HepG2 (cell line): Measurements from ENCODE around the gene AGAP1. TPM values are rescaled to one million over a fixed set of nuclear protein-coding genes. Genes with fewer than 3 reads are reported as not detected.
A peak's percentile ranks its signal among the peaks of the same experiment; 100 is the strongest.

ENCODE experiments used
- BRCA1 ChIP-seq: sonication (generic); formaldehyde crosslinking; IDR thresholded peaks from 2 replicates; pipeline ENCODE4 v1.4.0; 2020; ENCODE audit warnings: missing genetic modification reagents
- DZIP1 ChIP-seq: sonication (generic); formaldehyde crosslinking; IDR thresholded peaks from 2 replicates; pipeline ENCODE4 v1.5.0; 2020; ENCODE audit warnings: mild to moderate bottlenecking, missing genetic modification reagents
- ETV6 ChIP-seq: sonication (generic); formaldehyde crosslinking; conservative IDR thresholded peaks from 2 replicates; pipeline ENCODE4 v1.4.0; 2020; ENCODE audit warnings: missing genetic modification reagents
- IRF2 ChIP-seq: IDR thresholded peaks from 2 replicates; pipeline ENCODE4 v1.6.1; 2018; ENCODE audit warnings: missing genetic modification reagents, missing compliant biosample characterization
- ISL2 ChIP-seq: sonication (generic); formaldehyde crosslinking; IDR thresholded peaks from 2 replicates; pipeline ENCODE4 v1.5.0; 2020; ENCODE audit warnings: missing genetic modification reagents
- KDM2A ChIP-seq: sonication (generic); formaldehyde crosslinking; IDR thresholded peaks from 2 replicates; pipeline ENCODE4 v1.4.0; 2020; ENCODE audit warnings: low read depth, missing genetic modification reagents, borderline replicate concordance
- NCOA2 ChIP-seq: sonication (generic); formaldehyde crosslinking; IDR thresholded peaks from 2 replicates; pipeline ENCODE4 v1.8.0; 2022; ENCODE audit warnings: inconsistent platforms
- NKX3-1 ChIP-seq: sonication (generic); formaldehyde crosslinking; IDR thresholded peaks from 2 replicates; pipeline ENCODE4 v1.5.0; 2020; ENCODE audit warnings: missing genetic modification reagents
- SALL1 ChIP-seq: sonication (generic); formaldehyde crosslinking; IDR thresholded peaks from 2 replicates; pipeline ENCODE4 v1.8.0; 2022; ENCODE audit warnings: mild to moderate bottlenecking, missing genetic modification reagents
- SP1 ChIP-seq, 2 experiments: fragments of 450-650 bp in 1 of 2; sonication (generic) in 1 of 2; formaldehyde crosslinking in 1 of 2; IDR thresholded peaks; 2 replicates each; pipeline versions ENCODE4 v1.4.0 to v1.6.1; 2016 to 2020; ENCODE audit warnings: missing genetic modification reagents in 1 of 2
- ZMYM4 ChIP-seq: sonication (generic); formaldehyde crosslinking; IDR thresholded peaks from 2 replicates; pipeline ENCODE4 v1.8.1; 2023; ENCODE audit warnings: mild to moderate bottlenecking, missing genetic modification reagents
- ZNF225 ChIP-seq: sonication (generic); formaldehyde crosslinking; IDR thresholded peaks from 2 replicates; pipeline ENCODE4 v1.4.0; 2020; ENCODE audit warnings: mild to moderate bottlenecking, missing genetic modification reagents
- ZNF253 ChIP-seq: sonication (generic); formaldehyde crosslinking; IDR thresholded peaks from 2 replicates; pipeline ENCODE4 v1.8.0; 2022; ENCODE audit warnings: mild to moderate bottlenecking, missing genetic modification reagents, borderline replicate concordance
- ZNF260 ChIP-seq: sonication (generic); formaldehyde crosslinking; IDR thresholded peaks from 2 replicates; pipeline ENCODE4 v1.4.0; 2020; ENCODE audit warnings: missing genetic modification reagents, low read depth, mild to moderate bottlenecking, borderline replicate concordance
- ZNF629 ChIP-seq: sonication (generic); formaldehyde crosslinking; conservative IDR thresholded peaks from 2 replicates; pipeline ENCODE4 v1.5.0; 2020; ENCODE audit warnings: missing genetic modification reagents
- polyA plus RNA-seq, 8 experiments: library from polyadenylated mRNA; depleted of rRNA in 3 of 8; stranded (reverse) in 7 of 8; unstranded in 1 of 8; fragments of >200 nt; fragmentation: Illumina TruSeq in 4 of 8; extraction: Trizol in 4 of 8; gene quantifications; 2 replicates each; pipeline versions ENCODE4 v1.2.1 to v1.2.3, GENCODE V29; 2011 to 2016; ENCODE audit warnings: low read depth in 4 of 8, missing spikeins in 1 of 8, mixed read lengths in 1 of 8; ENCODE audit not compliant: insufficient read depth in 1 of 8
- total RNA-seq, 5 experiments: library from RNA; depleted of rRNA; stranded (reverse); fragments of >200 nt; fragmentation: Illumina TruSeq; extraction: Trizol; gene quantifications; 2 replicates each; pipeline ENCODE4 v1.2.3, GENCODE V29; 2016; ENCODE audit warnings: low read depth in 1 of 5
- TF ChIP-seq, protein P1 (sequence below): IDR thresholded peaks from 2 replicates; pipeline ENCODE4 v1.6.1; 2016; ENCODE audit warnings: low read depth
- TF ChIP-seq, protein P2 (sequence below): sonication (generic); formaldehyde crosslinking; IDR thresholded peaks from 2 replicates; pipeline ENCODE4 v1.4.0; 2020; ENCODE audit warnings: missing genetic modification reagents
- TF ChIP-seq, protein P3 (sequence below): sonication (generic); formaldehyde crosslinking; IDR thresholded peaks from 2 replicates; pipeline ENCODE4 v1.4.0; 2020; ENCODE audit warnings: low read depth, missing genetic modification reagents

The AGAP1 gene
- total and polyA plus RNA-seq, 2 of the 13 experiments (the other 11 are each of a cell fraction or from before 2014, with no cell fraction given), result 21.2 to 32.7 TPM

DNA sequence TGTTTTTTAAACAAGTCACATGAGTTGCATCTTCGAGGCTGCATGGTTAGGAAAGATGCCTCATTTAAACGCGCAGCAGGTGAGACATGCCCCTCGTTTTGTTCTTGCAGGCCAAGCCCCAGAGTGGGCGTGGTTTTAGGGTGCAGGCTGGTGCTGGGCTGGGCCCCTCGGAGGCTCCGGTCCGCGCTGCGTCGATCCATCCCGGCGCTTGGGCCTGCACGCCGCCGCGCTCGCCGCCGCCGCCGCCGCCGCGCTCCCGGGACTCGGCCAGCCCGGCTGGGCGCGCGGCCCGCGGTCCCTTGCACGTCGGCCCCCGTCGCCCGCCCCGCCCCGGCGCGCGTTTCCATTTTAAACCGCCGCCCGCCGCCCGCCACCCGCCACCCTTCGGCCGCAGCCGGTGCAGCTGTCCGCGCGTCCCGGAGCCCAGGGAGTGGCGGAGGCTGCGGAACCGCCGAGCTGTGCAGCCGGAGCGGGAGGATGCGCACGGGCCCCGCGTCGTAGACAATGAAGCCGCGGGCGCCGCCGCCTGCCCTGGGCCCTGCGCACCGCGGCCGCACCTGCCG, 175.5 kb downstream of the AGAP1 start (continued):
- peak; percentile 60; the same call in 1 of the 2 replicates for TF ChIP-seq SALL1
- TF ChIP-seq DZIP1 (CRISPR knock-in tag), result no peak
- TF ChIP-seq NCOA2 (CRISPR knock-in tag), result no peak
- TF ChIP-seq KDM2A (CRISPR knock-in tag), result peak; percentile 37; the same call in 1 of the 2 replicates
- no peak for TF ChIP-seq BRCA1 (CRISPR knock-in tag)
- TF ChIP-seq ZNF253 (CRISPR knock-in tag), result no peak
- no peak for TF ChIP-seq ZNF629 (CRISPR knock-in tag)
- no peak for TF ChIP-seq SP1 (IDR thresholded peaks at IDR 0.05)
- TF ChIP-seq SP1 (CRISPR knock-in tag; IDR thresholded peaks at IDR 0.05), result peak; percentile 65; the same call in 1 of the 2 replicates
- TF ChIP-seq, protein P1, sequence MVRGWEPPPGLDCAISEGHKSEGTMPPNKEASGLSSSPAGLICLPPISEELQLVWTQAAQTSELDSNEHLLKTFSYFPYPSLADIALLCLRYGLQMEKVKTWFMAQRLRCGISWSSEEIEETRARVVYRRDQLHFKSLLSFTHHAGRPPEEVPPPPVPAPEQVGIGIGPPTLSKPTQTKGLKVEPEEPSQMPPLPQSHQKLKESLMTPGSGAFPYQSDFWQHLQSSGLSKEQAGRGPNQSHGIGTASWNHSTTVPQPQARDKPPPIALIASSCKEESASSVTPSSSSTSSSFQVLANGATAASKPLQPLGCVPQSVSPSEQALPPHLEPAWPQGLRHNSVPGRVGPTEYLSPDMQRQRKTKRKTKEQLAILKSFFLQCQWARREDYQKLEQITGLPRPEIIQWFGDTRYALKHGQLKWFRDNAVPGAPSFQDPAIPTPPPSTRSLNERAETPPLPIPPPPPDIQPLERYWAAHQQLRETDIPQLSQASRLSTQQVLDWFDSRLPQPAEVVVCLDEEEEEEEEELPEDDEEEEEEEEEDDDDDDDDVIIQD, result 0 out of 2 replicates have a peak, but pooled peaks have one; percentile 18
- TF ChIP-seq, protein P2, sequence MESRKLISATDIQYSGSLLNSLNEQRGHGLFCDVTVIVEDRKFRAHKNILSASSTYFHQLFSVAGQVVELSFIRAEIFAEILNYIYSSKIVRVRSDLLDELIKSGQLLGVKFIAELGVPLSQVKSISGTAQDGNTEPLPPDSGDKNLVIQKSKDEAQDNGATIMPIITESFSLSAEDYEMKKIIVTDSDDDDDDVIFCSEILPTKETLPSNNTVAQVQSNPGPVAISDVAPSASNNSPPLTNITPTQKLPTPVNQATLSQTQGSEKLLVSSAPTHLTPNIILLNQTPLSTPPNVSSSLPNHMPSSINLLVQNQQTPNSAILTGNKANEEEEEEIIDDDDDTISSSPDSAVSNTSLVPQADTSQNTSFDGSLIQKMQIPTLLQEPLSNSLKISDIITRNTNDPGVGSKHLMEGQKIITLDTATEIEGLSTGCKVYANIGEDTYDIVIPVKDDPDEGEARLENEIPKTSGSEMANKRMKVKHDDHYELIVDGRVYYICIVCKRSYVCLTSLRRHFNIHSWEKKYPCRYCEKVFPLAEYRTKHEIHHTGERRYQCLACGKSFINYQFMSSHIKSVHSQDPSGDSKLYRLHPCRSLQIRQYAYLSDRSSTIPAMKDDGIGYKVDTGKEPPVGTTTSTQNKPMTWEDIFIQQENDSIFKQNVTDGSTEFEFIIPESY (CRISPR knock-in tag), result peak; percentile 57; the same call in 1 of the 2 replicates
- TF ChIP-seq IRF2 (CRISPR knock-in tag), result peak; percentile 20; the same call in 1 of the 2 replicates
- peak; percentile 68; the same call in 1 of the 2 replicates for TF ChIP-seq ZMYM4 (CRISPR knock-in tag)
- peak; percentile 8; the same call in 1 of the 2 replicates for TF ChIP-seq ZNF225 (CRISPR knock-in tag)
- TF ChIP-seq, protein P3, sequence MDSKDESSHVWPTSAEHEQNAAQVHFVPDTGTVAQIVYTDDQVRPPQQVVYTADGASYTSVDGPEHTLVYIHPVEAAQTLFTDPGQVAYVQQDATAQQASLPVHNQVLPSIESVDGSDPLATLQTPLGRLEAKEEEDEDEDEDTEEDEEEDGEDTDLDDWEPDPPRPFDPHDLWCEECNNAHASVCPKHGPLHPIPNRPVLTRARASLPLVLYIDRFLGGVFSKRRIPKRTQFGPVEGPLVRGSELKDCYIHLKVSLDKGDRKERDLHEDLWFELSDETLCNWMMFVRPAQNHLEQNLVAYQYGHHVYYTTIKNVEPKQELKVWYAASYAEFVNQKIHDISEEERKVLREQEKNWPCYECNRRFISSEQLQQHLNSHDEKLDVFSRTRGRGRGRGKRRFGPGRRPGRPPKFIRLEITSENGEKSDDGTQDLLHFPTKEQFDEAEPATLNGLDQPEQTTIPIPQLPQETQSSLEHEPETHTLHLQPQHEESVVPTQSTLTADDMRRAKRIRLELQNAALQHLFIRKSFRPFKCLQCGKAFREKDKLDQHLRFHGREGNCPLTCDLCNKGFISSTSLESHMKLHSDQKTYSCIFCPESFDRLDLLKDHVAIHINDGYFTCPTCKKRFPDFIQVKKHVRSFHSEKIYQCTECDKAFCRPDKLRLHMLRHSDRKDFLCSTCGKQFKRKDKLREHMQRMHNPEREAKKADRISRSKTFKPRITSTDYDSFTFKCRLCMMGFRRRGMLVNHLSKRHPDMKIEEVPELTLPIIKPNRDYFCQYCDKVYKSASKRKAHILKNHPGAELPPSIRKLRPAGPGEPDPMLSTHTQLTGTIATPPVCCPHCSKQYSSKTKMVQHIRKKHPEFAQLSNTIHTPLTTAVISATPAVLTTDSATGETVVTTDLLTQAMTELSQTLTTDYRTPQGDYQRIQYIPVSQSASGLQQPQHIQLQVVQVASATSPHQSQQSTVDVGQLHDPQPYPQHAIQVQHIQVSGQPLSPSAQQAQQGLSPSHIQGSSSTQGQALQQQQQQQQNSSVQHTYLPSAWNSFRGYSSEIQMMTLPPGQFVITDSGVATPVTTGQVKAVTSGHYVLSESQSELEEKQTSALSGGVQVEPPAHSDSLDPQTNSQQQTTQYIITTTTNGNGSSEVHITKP, result peak; percentile 81
- TF ChIP-seq ZNF260, result no peak
- no peak for TF ChIP-seq ETV6 (CRISPR knock-in tag)
- TF ChIP-seq ISL2 (CRISPR knock-in tag), result no peak
- TF ChIP-seq NKX3-1 (CRISPR knock-in tag), result no peak
